Activated gamma-delta T cell treated with anti-CD3 and anti-CD28 coated beads, Interleukin-2, amount 50 U/mL, for 16 hours (primary cell): Measurements from ENCODE around the gene ISYNA1.
A peak's percentile ranks its signal among the peaks of the same experiment; 100 is the strongest.

Experiments used
- DNase-seq: peaks from one replicate; pipeline ENCODE4 v3.0.0-alpha.2; 2020; ENCODE audit warnings: low read depth

Gene ISYNA1

GRCh38 chr19:18431351-18432197 is 6.4 kb downstream of the ISYNA1 start:
- no peak for DNase-seq

GRCh38 chr19:18430417-18431144 is 7.4 kb downstream of the ISYNA1 start:
- DNase-seq, result no peak

GRCh38 chr19:18429717-18430416 is 8.1 kb downstream of the ISYNA1 start:
- no peak for DNase-seq

- peak; percentile 76 for DNase-seq
Measured at GRCh38 chr19:18428787-18429674, 8.9 kb downstream of the ISYNA1 start.

- DNase-seq, result no peak
Measured at GRCh38 chr19:18428173-18428786, 9.7 kb downstream of the ISYNA1 start.

- DNase-seq, result no peak
Measured at GRCh38 chr19:18427743-18428113, 10.2 kb downstream of the ISYNA1 start.

GRCh38 chr19:18427080-18427742 is 10.7 kb downstream of the ISYNA1 start:
- DNase-seq, result no peak

- no peak for DNase-seq
Measured at GRCh38 chr19:18426416-18426767, 11.5 kb downstream of the ISYNA1 start.

- no peak for DNase-seq
Measured at GRCh38 chr19:18425515-18426415, 12.2 kb downstream of the ISYNA1 start.

GRCh38 chr19:18424890-18425514 is 12.9 kb downstream of the ISYNA1 start:
- no peak for DNase-seq

- no peak for DNase-seq
Measured at GRCh38 chr19:18424122-18424889, 13.6 kb downstream of the ISYNA1 start.

- DNase-seq, result no peak
Measured at GRCh38 chr19:18423258-18424020, 14.5 kb downstream of the ISYNA1 start.

GRCh38 chr19:18422530-18423191 is 15.3 kb downstream of the ISYNA1 start:
- DNase-seq, result no peak

GRCh38 chr19:18421371-18421959 is 16.5 kb downstream of the ISYNA1 start:
- no peak for DNase-seq

GRCh38 chr19:18420930-18421329 is 17.0 kb downstream of the ISYNA1 start:
- no peak for DNase-seq

GRCh38 chr19:18419699-18420460 is 18.1 kb downstream of the ISYNA1 start:
- no peak for DNase-seq
